ENCODE measurements around the gene RUNDC1.

Gene RUNDC1

DNA sequence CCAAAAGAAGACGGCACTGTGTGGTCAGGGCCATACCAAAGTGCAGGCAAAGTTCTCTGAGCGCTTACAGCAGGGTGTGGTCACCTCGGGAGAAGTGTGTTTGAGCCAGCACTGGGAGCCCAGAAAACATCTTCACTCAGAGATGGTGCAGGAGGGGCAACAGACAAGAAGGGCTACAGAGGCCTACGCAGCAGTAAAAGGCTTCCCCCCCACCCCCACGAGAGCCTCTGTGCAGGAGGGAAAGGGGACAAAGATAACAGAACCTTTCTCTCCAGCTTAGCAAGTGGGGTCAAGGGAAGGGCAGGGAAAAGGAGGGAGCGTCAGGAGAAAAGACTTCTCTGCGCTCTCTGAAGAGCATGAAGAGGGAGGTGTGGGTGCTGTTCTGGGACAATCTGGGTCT is 39.1 kb downstream of the RUNDC1 start:
- no peak for DNase-seq (ENCODE audit: low read depth)

- DNase-seq (ENCODE audit: low read depth), result no peak
Measured at GRCh38 chr17:43020030-43020621, 39.8 kb downstream of the RUNDC1 start.

- DNase-seq (ENCODE audit: low read depth), result peak; percentile 66
Measured at GRCh38 chr17:43020789-43021740, 40.7 kb downstream of the RUNDC1 start.

GRCh38 chr17:43021741-43022512 is 41.6 kb downstream of the RUNDC1 start, which contains the start of gene VAT1:
TSS of gene VAT1 (minus strand) at chr17:43022385. CDS start at chr17:43022322, 63 bp downstream.
- DNase-seq (ENCODE audit: low read depth), result peak; percentile 48

DNA sequence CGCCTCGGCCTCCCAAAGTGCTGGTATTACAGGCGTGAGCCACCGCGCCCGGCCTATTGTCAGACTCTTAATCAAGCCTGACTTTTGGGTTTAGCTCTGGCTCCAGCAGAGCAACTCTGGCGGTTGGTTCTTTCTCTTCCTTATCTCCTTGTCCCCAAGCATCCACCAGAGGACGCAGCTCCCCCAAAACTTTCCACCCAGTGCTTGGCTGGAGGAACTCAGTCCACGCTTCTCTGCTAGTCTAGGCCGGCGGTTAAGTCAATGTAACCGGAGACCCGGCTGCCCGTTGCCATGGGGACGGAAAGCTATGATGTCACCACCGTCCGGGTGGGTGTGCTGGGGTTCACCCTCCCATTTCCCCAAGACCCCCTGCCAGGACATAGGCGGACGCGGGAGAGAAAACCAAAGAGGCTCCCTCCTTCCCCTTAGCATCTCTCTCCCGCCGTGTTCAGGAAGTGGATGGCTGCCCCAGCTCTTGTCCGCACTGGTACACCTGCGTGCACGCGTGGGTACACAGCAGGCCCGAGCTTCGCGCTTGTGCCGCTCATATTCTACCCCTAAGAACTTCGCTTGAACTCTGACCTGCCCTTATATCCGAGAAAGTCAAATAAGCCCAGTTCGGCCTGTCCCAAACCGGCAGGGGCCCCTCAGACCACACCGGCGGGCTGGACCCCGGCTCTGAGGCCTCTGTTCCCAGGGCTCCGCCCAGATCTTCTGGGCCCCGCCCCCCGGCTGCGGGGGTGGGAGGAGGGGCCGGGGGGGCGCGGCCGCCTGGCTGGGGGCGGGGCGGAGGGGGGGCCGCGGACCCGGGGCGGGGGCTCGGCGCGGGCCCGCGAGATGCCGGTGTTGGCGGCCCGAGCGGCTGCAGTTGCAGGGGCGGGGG is 44.3 kb downstream of the RUNDC1 start, which contains the start of gene RND2:
RND2 (plus strand) TSS at position 825 of the 883 bp plus-strand sequence. CDS start 117 bp downstream, outside the sequence.
- DNase-seq (ENCODE audit: low read depth), result peak; percentile 93

DNA sequence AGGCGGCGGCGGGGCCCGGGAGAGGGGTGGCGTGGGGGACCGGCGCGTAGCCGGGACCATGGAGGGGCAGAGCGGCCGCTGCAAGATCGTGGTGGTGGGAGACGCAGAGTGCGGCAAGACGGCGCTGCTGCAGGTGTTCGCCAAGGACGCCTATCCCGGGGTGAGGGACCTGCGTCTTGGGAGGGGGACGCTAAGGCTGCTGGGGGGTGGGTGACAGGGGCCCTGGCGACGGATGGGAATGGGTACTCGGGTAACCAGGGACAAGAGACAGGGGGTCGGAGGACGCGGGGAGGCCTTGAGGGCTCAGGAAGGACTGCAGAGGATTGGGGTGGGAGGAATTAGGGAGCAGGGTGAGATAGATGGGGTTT is 44.9 kb downstream of the RUNDC1 start:
- DNase-seq (ENCODE audit: low read depth), result no peak

DNA sequence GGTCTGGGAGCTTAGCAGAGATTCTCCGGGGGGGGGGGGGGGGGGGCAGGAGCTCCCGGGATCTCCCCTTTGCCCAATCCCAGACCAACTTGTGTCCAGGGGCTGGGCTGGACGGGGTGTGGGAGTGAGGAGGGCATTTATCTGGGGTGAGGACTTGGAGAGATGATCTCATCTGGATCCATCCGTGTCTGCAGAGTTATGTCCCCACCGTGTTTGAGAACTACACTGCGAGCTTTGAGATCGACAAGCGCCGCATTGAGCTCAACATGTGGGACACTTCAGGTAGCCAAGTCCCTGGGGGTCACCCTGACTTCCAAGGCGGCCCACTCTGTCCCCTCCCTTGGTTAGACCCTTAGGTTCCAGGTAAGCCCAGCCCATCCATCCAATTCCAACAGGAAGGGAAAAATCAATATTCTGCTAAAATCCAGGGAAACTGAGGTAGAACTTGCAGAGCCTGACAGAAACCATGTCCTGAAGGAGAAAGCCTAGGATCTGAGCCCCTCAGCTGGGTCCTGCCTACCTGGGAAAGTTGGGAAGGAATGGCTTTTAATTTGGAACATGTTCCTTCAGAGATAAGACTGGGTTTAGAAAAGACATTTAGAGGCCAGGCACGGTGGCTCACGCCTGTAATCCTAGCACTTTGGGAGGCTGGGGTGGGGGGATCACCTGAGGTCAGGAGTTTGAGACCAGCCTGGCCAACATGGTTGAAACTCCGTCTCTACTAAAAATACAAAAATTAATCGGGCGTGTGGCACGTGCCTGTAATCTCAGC is 45.6 kb downstream of the RUNDC1 start:
- no peak for DNase-seq (ENCODE audit: low read depth)

DNA sequence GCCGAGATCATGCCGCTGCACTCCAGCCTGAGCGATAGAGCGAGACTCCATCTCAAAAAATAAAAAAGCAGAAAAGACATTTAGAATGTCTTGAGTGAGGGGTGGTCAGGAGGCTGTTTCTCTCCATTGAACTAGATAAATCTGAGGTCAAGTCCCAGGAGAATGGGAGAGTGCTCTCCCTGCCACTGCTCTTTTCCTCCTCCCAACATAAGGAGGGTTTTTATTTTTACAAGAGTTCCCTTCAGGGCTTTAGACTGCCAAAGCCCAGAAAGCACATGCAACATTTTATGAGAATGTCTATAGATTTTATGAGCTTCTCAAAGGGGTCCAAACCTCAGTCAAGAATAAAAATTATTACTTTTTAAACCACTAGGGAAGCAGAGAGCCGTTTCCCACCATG is 46.2 kb downstream of the RUNDC1 start:
- DNase-seq (ENCODE audit: low read depth), result no peak

DNA sequence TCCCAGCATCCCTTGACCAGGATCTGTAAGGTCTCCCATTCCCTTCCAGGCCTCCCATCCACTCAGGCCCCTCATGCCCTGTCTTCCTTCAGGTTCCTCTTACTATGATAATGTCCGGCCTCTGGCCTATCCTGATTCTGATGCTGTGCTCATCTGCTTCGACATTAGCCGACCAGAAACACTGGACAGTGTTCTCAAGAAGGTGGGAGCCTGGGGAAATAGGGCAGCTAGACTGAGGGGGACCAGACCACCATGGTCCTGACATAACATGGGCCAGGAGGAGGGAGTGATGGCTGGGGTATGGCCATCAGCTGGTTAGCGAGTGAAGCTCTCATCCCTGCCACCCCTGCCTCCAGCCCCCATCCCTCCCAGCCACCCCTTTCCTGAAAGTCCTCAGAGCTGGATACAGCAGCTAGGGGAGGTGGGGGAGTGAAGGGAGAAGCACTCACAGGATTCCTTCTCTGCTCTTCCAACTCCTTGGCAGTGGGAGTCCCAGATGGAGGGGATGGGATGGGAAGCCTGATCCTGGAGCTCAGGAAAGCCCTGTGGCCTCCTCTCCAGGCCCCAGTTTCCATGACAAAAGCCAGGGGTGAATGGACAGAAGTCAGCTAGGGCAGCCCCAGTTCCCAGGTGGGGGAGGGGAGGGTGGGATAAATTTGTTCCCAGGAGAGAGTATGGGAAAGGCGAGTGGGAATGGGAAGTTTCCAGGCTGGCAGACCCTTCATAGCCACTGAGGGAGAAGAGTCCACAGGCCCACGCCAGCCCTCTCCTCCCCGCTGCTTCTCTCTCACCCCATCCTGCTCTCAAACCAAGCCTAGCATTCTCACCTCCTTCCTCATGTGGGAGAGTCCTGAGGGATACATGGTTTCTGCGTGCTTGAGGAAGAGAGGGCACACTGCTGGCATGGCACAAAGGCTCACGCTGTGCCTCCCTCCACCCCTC is 47.0 kb downstream of the RUNDC1 start:
- DNase-seq (ENCODE audit: low read depth), result no peak

- DNase-seq (ENCODE audit: low read depth), result no peak
Measured at GRCh38 chr17:43028221-43028861, 48.0 kb downstream of the RUNDC1 start.

DNA sequence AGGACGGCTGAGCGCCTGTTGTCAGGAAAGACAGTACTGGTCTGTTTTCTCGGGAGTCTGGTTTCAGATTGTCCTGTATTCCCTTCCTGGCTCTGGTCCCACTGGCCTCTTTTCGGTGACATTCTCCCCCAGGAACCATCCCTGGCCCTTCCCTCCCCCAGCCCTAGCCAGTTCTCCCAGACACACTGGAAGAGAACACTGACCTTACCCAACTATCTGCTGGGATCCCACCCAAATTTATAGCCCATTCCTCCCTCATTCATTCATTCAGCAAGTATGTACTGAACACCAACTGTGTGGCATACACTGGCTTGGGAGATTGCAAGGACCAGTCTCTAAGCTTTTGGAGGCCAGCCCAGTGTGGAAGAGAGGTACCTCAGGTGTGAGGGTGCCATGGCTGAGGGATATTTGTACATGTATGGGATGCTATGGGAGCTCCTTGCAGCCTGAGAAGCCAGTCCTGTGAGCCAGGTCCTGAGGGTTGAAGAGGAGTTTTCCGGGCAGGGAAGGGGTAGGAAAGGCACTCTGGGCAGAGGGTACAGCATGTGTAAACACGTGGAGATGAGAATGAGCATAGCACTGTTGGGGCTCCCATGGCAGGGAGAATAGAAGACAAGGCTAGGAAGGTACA is 49.9 kb downstream of the RUNDC1 start:
- DNase-seq (ENCODE audit: low read depth), result no peak

DNA sequence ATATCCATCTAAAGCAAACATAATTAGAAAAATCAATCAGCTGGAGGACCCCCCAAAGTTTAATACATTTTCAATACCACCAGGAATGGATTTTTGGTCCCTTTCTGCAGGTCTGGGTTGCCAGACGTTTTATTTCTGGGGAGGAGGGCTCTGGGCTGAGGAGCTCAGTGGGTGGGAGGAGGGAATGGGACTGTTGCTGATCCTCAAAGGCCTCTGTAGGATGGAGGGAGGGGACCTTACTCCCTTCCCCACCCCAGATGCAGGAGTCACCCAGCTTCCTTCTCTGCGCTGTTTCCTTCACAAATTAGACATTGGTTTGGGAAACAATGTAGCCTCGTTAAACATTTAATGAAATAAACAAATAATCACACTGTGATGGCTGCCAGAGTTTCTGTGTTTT is 51.3 kb downstream of the RUNDC1 start:
- DNase-seq (ENCODE audit: low read depth), result no peak

GRCh38 chr17:43033948-43034881 is 53.9 kb downstream of the RUNDC1 start:
- no peak for DNase-seq (ENCODE audit: low read depth)

DNA sequence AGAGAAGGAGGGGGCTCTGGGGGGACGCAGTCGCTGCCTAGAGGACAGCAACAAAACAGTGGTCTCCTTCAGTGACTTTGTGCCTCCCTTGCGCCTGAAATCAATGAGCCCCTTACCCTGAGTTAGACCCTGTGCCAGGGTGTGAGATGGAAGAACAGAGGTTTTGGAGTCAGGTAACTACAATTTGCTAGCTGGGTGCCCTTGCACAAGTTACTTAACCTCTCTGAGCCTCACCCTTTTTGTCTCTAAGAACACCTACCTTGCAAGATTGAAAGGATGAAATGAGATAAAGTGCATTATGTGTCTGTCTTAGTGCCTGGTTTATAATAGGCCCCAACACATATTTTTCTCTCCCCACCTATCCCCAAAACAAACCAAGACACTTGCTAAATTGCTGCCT is 54.5 kb downstream of the RUNDC1 start:
- no peak for DNase-seq (ENCODE audit: low read depth)

- no peak for DNase-seq (ENCODE audit: low read depth)
Measured at GRCh38 chr17:43039646-43040045, 59.3 kb downstream of the RUNDC1 start.

GRCh38 chr17:43040655-43041054 is 60.3 kb downstream of the RUNDC1 start:
- no peak for DNase-seq (ENCODE audit: low read depth)

- no peak for DNase-seq (ENCODE audit: low read depth)
Measured at GRCh38 chr17:43042025-43042628, 61.8 kb downstream of the RUNDC1 start.
